HepG2 (cell line): ENCODE data around the gene TLCD3B. TPM values are rescaled to one million over a fixed set of nuclear protein-coding genes. Genes with fewer than 3 reads are reported as not detected.

Experiments
- ATAC-seq: fragments of 200-7000 bp; cut with Tn5 transposase; 3 replicates; pipeline ENCODE4 v1.9.1; 2020; ENCODE audit warnings: mild to moderate bottlenecking, moderate library complexity
- BruUV-seq: library from RNA; stranded (reverse); fragments of 400-500 nt; replicated peaks from 2 replicates; lab custom pipeline; 2021; lab: Mats Ljungman, UMichigan
- CTCF ChIA-PET: fragments of 300-600 bp; formaldehyde crosslinking; extraction: SDS; loops from one replicate; lab custom pipeline; 2021; ENCODE audit warnings: low total read pairs, inconsistent platforms, low intra/inter-chr PET ratio; lab: Yijun Ruan, JAX
- POLR2A ChIA-PET: fragments of 350-600 bp; sonication (Branson Sonifier 250); formaldehyde crosslinking; loops from one replicate; lab custom pipeline; 2020; ENCODE audit warnings: antibody characterized with exemption, inconsistent platforms; lab: Yijun Ruan, JAX
- DNase-seq: peaks from one replicate; pipeline ENCODE4 v3.0.0-alpha.2; 2015; ENCODE audit warnings: low spot score
- FAIRE-seq: peaks from 3 replicates; lab custom pipeline; 2011; peaks lifted over from hg19 to GRCh38; lab: Jason Lieb, UNC
- H2AFZ ChIP-seq: one replicate; pipeline ENCODE4 v1.6.1; 2011; ENCODE audit warnings: low read length, inconsistent platforms
- H3K27ac ChIP-seq: fragments of 300-600 bp; 3 replicates; pipeline ENCODE4 v1.8.0; 2011; ENCODE audit warnings: mixed run types, mild to moderate bottlenecking, mixed read lengths, low read length, inconsistent platforms; ENCODE audit not compliant: insufficient read depth; ENCODE audit errors: extremely low read length
- H3K27me3 ChIP-seq, 2 experiments: fragments of 200-600 bp in 1 of 2; 2 replicates in 1 of 2; 3 replicates in 1 of 2; pipeline versions ENCODE4 v1.6.0 to v1.8.0; 2011; ENCODE audit warnings: low read length in 2 of 2, mild to moderate bottlenecking in 2 of 2, moderate library complexity in 2 of 2, inconsistent platforms in 1 of 2; ENCODE audit not compliant: insufficient read depth in 2 of 2, control insufficient read depth in 1 of 2
- H3K36me3 ChIP-seq, 2 experiments: fragments of 200-600 bp in 1 of 2; replicated peaks in 1 of 2; 2 replicates in 1 of 2; 3 replicates in 1 of 2; pipeline versions ENCODE4 v1.5.1 to v1.8.0; 2011; ENCODE audit warnings: low read length in 2 of 2, inconsistent platforms in 1 of 2; ENCODE audit not compliant: insufficient read depth in 2 of 2, control insufficient read depth in 1 of 2
- H3K4me1 ChIP-seq: 2 replicates; pipeline ENCODE4 v1.5.1; 2012; ENCODE audit warnings: low read length, inconsistent platforms; ENCODE audit not compliant: insufficient read depth
- H3K4me2 ChIP-seq: 2 replicates; pipeline ENCODE4 v1.6.0; 2011; ENCODE audit warnings: low read depth, low read length, inconsistent platforms
- H3K4me3 ChIP-seq, 3 experiments: fragments of 200-600 bp in 1 of 3; sonication (generic), shearing (Covaris generic) in 1 of 3; replicated peaks in 1 of 3; 2 replicates each; pipeline ENCODE4 v1.5.1; 2011 to 2016; ENCODE audit warnings: low read length in 3 of 3, inconsistent platforms in 2 of 3, low read depth in 2 of 3, mild to moderate bottlenecking in 2 of 3, control low read depth in 1 of 3, mixed read lengths in 1 of 3; ENCODE audit not compliant: insufficient read depth in 1 of 3
- H3K79me2 ChIP-seq: one replicate; pipeline ENCODE4 v1.6.1; 2011; ENCODE audit warnings: low read length, inconsistent platforms; ENCODE audit not compliant: insufficient read depth
- H3K9ac ChIP-seq: 2 replicates; pipeline ENCODE4 v1.6.0; 2011; ENCODE audit warnings: mild to moderate bottlenecking, low read depth, low read length, inconsistent platforms; ENCODE audit not compliant: insufficient read depth
- H3K9me3 ChIP-seq: 2 replicates; pipeline ENCODE4 v1.5.1; 2012; ENCODE audit warnings: mild to moderate bottlenecking, low read length
- H4K20me1 ChIP-seq: 2 replicates; pipeline ENCODE4 v1.6.0; 2011; ENCODE audit warnings: inconsistent platforms, mild to moderate bottlenecking, low read length, moderate library complexity; ENCODE audit not compliant: insufficient read depth
- AGO2 ChIP-seq: fragments of 200-400 bp; formaldehyde crosslinking; optimal IDR thresholded peaks from 2 replicates; pipeline ENCODE3; 2017; ENCODE audit warnings: mild to moderate bottlenecking, low read depth, low read length, moderate library complexity
- CHCHD3 ChIP-seq: sonication (generic); formaldehyde crosslinking; IDR thresholded peaks from 2 replicates; pipeline ENCODE4 v1.8.0; 2022; ENCODE audit warnings: mild to moderate bottlenecking, missing genetic modification reagents, moderate library complexity
- CSRNP2 ChIP-seq: sonication (generic); formaldehyde crosslinking; conservative IDR thresholded peaks from 2 replicates; pipeline ENCODE4 v1.8.0; 2022; ENCODE audit warnings: low read depth, missing genetic modification reagents
- DNMT3B ChIP-seq: conservative IDR thresholded peaks from 2 replicates; pipeline ENCODE4 v1.6.1; 2016; ENCODE audit warnings: missing biosample characterization, control low read depth
- HCFC1 ChIP-seq: fragments of 150-350 bp; IDR thresholded peaks from 2 replicates; pipeline ENCODE4 v1.6.1; 2014; ENCODE audit warnings: low read depth, low read length
- IKZF1 ChIP-seq: fragments of 450-650 bp; IDR thresholded peaks from 2 replicates; pipeline ENCODE4 v1.7.1; 2016
- RBFOX2 ChIP-seq: fragments of 200-400 bp; formaldehyde crosslinking; IDR thresholded peaks from 2 replicates; pipeline ENCODE4 v1.6.1; 2017; ENCODE audit warnings: low read depth, mild to moderate bottlenecking, low read length
- RXRB ChIP-seq: IDR thresholded peaks from 2 replicates; pipeline ENCODE4 v1.6.1; 2016; ENCODE audit warnings: borderline replicate concordance, missing genetic modification reagents, missing compliant biosample characterization
- WGBS: methylation state at CpG from one replicate; pipeline ENCODE4 v1.1.6; 2017; ENCODE audit warnings: low lambda C conversion rate; 5-methylcytosine and 5-hydroxymethylcytosine counted together
- in situ Hi-C: cut with HindIII; loops from 2 replicates; pipeline ENCODE4 v1.10.0; 2017; ENCODE audit warnings: low pct_unique_long_range_greater_than_20kb; ENCODE audit not compliant: extremely low pct_ligation_motif_present
- intact Hi-C: fragments of 100-400 bp; cut with micrococcal nuclease; formaldehyde crosslinking; loops from one replicate; pipeline ENCODE4 v1.10.0; 2022; ENCODE audit not compliant: unreplicated experiment
- polyA plus RNA-seq, 8 experiments: library from polyadenylated mRNA; depleted of rRNA in 3 of 8; stranded (reverse) in 7 of 8; unstranded in 1 of 8; fragments of >200 nt; fragmentation: Illumina TruSeq in 4 of 8; extraction: Trizol in 4 of 8; gene quantifications; 2 replicates each; pipeline versions ENCODE4 v1.2.1 to v1.2.3, GENCODE V29; 2011 to 2016; ENCODE audit warnings: low read depth in 4 of 8, missing spikeins in 1 of 8, mixed read lengths in 1 of 8; ENCODE audit not compliant: insufficient read depth in 1 of 8
- total RNA-seq, 5 experiments: library from RNA; depleted of rRNA; stranded (reverse); fragments of >200 nt; fragmentation: Illumina TruSeq; extraction: Trizol; gene quantifications; 2 replicates each; pipeline ENCODE4 v1.2.3, GENCODE V29; 2016; ENCODE audit warnings: low read depth in 1 of 5
- TF ChIP-seq, protein P1 (sequence below): sonication (generic); formaldehyde crosslinking; IDR thresholded peaks from 2 replicates; pipeline ENCODE4 v1.4.0; 2020; ENCODE audit warnings: mild to moderate bottlenecking, missing genetic modification reagents, borderline replicate concordance

TLCD3B gene
- total and polyA plus RNA-seq, 2 of the 13 experiments (the other 11 are each of a cell fraction or from before 2014, with no cell fraction given): not detected

GRCh38 chr16:29983420-29984136, 47.5 kb downstream of the TLCD3B start:
- Histone ChIP-seq H3K27ac (no peak overlapping the region), H4K20me1 (no peaks in the 10 kb centered on the region), H3K36me3 (peaks cover 71 to 100% of the 10 kb centered on the region in 2 experiments), H3K27me3 (no peaks in the 10 kb centered on the region), H3K79me2 (no peaks in the 10 kb centered on the region), H3K4me1 (no peaks in the 10 kb centered on the region), H3K4me3 (no peak overlapping the region), H3K9me3 (no peaks in the 10 kb centered on the region), H3K9ac (no peak overlapping the region), H3K4me2 (no peak overlapping the region), H2AFZ (no peak overlapping the region)
- in situ Hi-C loops (no loop called here), intact Hi-C loops (no loop called here)
- TF ChIP-seq DNMT3B (CRISPR knock-in tag) (no peak), IKZF1 (no peak)
- no peak for FAIRE-seq
- ChIA-PET CTCF (no interaction called here), POLR2A (no interaction called here)
- WGBS: 93% methylated on average over 11 of the region's 12 CpGs
- ATAC-seq: no peak
- BruUV-seq: no TSS peak
- DNase-seq: no peak

GRCh38 chr16:29982560-29983419, 48.3 kb downstream of the TLCD3B start:
- no peak overlapping the region for H2AFZ ChIP-seq
- no peaks in the 10 kb centered on the region for H3K9me3 ChIP-seq
- H3K4me2 ChIP-seq: no peak overlapping the region
- DNase-seq: no peak
- 97% methylated on average over 23 of the region's 24 CpGs for WGBS
- ATAC-seq: no peak
- H4K20me1 ChIP-seq: no peaks in the 10 kb centered on the region
- TF ChIP-seq RBFOX2 (peak; percentile 31; the same call in 1 of the 2 replicates), HCFC1 (no peak), CSRNP2 (no peak), AGO2 (peak; percentile 48), RXRB (CRISPR knock-in tag) (no peak), CHCHD3 (CRISPR knock-in tag) (no peak)
- TF ChIP-seq, protein P1, sequence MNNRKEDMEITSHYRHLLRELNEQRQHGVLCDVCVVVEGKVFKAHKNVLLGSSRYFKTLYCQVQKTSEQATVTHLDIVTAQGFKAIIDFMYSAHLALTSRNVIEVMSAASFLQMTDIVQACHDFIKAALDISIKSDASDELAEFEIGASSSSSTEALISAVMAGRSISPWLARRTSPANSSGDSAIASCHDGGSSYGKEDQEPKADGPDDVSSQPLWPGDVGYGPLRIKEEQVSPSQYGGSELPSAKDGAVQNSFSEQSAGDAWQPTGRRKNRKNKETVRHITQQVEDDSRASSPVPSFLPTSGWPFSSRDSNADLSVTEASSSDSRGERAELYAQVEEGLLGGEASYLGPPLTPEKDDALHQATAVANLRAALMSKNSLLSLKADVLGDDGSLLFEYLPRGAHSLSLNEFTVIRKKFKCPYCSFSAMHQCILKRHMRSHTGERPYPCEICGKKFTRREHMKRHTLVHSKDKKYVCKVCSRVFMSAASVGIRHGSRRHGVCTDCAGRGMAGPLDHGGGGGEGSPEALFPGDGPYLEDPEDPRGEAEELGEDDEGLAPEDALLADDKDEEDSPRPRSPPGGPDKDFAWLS (CRISPR knock-in tag): no peak
- CTCF ChIA-PET: no interaction called here
- in situ Hi-C loops (no loop called here), intact Hi-C loops (no loop called here)
- POLR2A ChIA-PET: no interaction called here
- FAIRE-seq: no peak
- no peaks in the 10 kb centered on the region for H3K4me1 ChIP-seq
- H3K9ac ChIP-seq: no peak overlapping the region
- H3K27ac ChIP-seq: no peak overlapping the region
- no peak overlapping the region for H3K4me3 ChIP-seq
- no peaks in the 10 kb centered on the region for H3K79me2 ChIP-seq
- no peaks in the 10 kb centered on the region for H3K27me3 ChIP-seq
- BruUV-seq: no TSS peak
- peaks cover 72 to 100% of the 10 kb centered on the region in 2 experiments for H3K36me3 ChIP-seq
